Measurements from ENCODE around the gene FAM209B.

DNA sequence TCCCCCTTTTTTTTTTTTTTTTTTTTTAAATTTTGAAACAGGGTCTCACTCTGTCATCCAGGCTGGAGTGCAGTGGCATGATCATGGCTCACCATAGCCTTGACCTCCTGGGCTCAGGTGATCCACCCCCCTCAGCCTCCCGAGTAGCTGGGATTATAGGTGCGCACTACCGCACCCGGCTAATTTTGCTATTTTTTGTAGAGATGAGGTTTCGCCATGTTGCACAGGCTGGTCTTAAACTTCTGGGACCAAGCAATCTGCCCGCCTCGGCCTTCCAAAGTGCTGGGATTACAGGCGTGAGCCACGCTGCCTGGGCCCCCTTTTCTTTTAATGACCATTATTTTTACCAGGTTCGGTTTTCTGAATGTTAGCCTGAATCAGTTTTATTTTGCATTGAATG is 13.5 kb upstream of the FAM209B start:
- TF ChIP-seq, protein P1, sequence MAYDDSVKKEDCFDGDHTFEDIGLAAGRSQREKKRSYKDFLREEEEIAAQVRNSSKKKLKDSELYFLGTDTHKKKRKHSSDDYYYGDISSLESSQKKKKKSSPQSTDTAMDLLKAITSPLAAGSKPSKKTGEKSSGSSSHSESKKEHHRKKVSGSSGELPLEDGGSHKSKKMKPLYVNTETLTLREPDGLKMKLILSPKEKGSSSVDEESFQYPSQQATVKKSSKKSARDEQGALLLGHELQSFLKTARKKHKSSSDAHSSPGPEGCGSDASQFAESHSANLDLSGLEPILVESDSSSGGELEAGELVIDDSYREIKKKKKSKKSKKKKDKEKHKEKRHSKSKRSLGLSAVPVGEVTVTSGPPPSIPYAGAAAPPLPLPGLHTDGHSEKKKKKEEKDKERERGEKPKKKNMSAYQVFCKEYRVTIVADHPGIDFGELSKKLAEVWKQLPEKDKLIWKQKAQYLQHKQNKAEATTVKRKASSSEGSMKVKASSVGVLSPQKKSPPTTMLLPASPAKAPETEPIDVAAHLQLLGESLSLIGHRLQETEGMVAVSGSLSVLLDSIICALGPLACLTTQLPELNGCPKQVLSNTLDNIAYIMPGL (CRISPR knock-in tag; IDR thresholded peaks at IDR 0.05), result no peak
- TF ChIP-seq, protein P2, sequence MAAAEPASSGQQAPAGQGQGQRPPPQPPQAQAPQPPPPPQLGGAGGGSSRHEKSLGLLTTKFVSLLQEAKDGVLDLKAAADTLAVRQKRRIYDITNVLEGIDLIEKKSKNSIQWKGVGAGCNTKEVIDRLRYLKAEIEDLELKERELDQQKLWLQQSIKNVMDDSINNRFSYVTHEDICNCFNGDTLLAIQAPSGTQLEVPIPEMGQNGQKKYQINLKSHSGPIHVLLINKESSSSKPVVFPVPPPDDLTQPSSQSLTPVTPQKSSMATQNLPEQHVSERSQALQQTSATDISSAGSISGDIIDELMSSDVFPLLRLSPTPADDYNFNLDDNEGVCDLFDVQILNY (CRISPR knock-in tag; IDR thresholded peaks at IDR 0.05), result no peak
- TF ChIP-seq FOXK1 (CRISPR knock-in tag; IDR thresholded peaks at IDR 0.05; ENCODE audit: borderline replicate concordance) (no peak), POLR2A (conservative IDR thresholded peaks at IDR 0.05) (no peak), JUNB (CRISPR knock-in tag; conservative IDR thresholded peaks at IDR 0.05) (no peak), ZNF165 (CRISPR knock-in tag; IDR thresholded peaks at IDR 0.05; ENCODE audit: borderline replicate concordance) (no peak), TEAD4 (IDR thresholded peaks at IDR 0.05; ENCODE audit: low read length) (no peak), TEAD4 (CRISPR knock-in tag; IDR thresholded peaks at IDR 0.05; ENCODE audit: borderline replicate concordance) (no peak)

Measured in K562 (cell line).